PC-3 (cell line): ENCODE results near the gene TRDN. TPM values are rescaled to one million over a fixed set of nuclear protein-coding genes. Genes with fewer than 3 reads are reported as not detected.
"Not testable (repeated sequence)": the region's sequence is repeated elsewhere in the genome, so short reads cannot be mapped to it uniquely, and the experiment has no call there.

ENCODE experiments used
- ATAC-seq: fragments of 200-7000 bp; cut with Tn5 transposase; 2 replicates; pipeline ENCODE4 v1.9.1; 2020; ENCODE audit warnings: mild to moderate bottlenecking, moderate library complexity
- BruUV-seq: library from RNA; stranded (reverse); fragments of 400-500 nt; replicated peaks from 2 replicates; lab custom pipeline; 2021; lab: Mats Ljungman, UMichigan
- CTCF ChIA-PET: fragments of 300-600 bp; sonication (Branson Sonifier 250); formaldehyde crosslinking; loops from one replicate; lab custom pipeline; 2022; ENCODE audit warnings: antibody characterized with exemption; lab: Charles Lee
- POLR2A ChIA-PET: fragments of 300-600 bp; sonication (Branson Sonifier 250); formaldehyde crosslinking; loops from one replicate; lab custom pipeline; 2022; ENCODE audit warnings: antibody characterized with exemption; ENCODE audit not compliant: unreplicated experiment; lab: Charles Lee
- DNase-seq: peaks from one replicate; pipeline ENCODE4 v3.0.0-alpha.2; 2015
- H2AFZ ChIP-seq: fragments of 300-600 bp; sonication (generic); 2 replicates; pipeline ENCODE4 v1.6.0; 2016; ENCODE audit warnings: antibody characterized with exemption, low read length
- H3F3A ChIP-seq: fragments of 300-600 bp; sonication (generic); one replicate; pipeline ENCODE4 v1.6.0; 2017; ENCODE audit warnings: antibody characterized with exemption, low read length, control low read depth, mild to moderate bottlenecking; ENCODE audit not compliant: unreplicated experiment
- H3K27ac ChIP-seq: fragments of 300-600 bp; sonication (generic); 2 replicates; pipeline ENCODE4 v1.5.1; 2016; ENCODE audit warnings: mild to moderate bottlenecking, low read length
- H3K27me3 ChIP-seq: fragments of 300-600 bp; sonication (generic); 2 replicates; pipeline ENCODE4 v1.6.1; 2016; ENCODE audit warnings: low read length, mixed read lengths
- H3K36me3 ChIP-seq: fragments of 300-600 bp; sonication (generic); 2 replicates; pipeline ENCODE4 v1.6.1; 2016; ENCODE audit warnings: low read depth, mixed run types, low read length, mixed read lengths
- H3K4me1 ChIP-seq: fragments of 300-600 bp; sonication (generic); 2 replicates; pipeline ENCODE4 v1.5.1; 2016; ENCODE audit warnings: low read length; ENCODE audit not compliant: insufficient read depth
- H3K4me2 ChIP-seq: fragments of 300-600 bp; sonication (generic); 2 replicates; pipeline ENCODE4 v1.6.0; 2016; ENCODE audit warnings: low read length
- H3K4me3 ChIP-seq: fragments of 300-600 bp; sonication (generic); 2 replicates; pipeline ENCODE4 v1.5.1; 2016; ENCODE audit warnings: mild to moderate bottlenecking, low read length, mixed read lengths
- H3K79me2 ChIP-seq: fragments of 300-600 bp; sonication (generic); 2 replicates; pipeline ENCODE4 v1.6.1; 2017; ENCODE audit warnings: low read length, mixed read lengths
- H3K9ac ChIP-seq: fragments of 300-600 bp; sonication (generic); 2 replicates; pipeline ENCODE4 v1.6.0; 2016; ENCODE audit warnings: mild to moderate bottlenecking, low read length
- H3K9me2 ChIP-seq: fragments of 300-600 bp; sonication (generic); replicated peaks from 2 replicates; pipeline ENCODE4 v1.6.1; 2016; ENCODE audit warnings: mixed run types, low read length, mixed read lengths
- H3K9me3 ChIP-seq: fragments of 300-600 bp; sonication (generic); 2 replicates; pipeline ENCODE4 v1.6.1; 2016; ENCODE audit warnings: low read length, mixed read lengths
- H4K20me1 ChIP-seq: fragments of 300-600 bp; sonication (generic); 2 replicates; pipeline ENCODE4 v1.6.1; 2016; ENCODE audit warnings: low read length, mixed read lengths
- EZH2 ChIP-seq: fragments of 300-600 bp; sonication (generic); IDR thresholded peaks from one replicate; pipeline ENCODE4 v1.6.1; 2017; ENCODE audit warnings: antibody characterized with exemption, mild to moderate bottlenecking, low read length; ENCODE audit not compliant: unreplicated experiment
- EZH2phosphoT487 ChIP-seq: fragments of 300-600 bp; sonication (generic); IDR thresholded peaks from 2 replicates; pipeline ENCODE4 v1.6.1; 2018; ENCODE audit warnings: mild to moderate bottlenecking, antibody characterized with exemption, low read length, borderline replicate concordance
- intact Hi-C: fragments of 100-400 bp; cut with micrococcal nuclease; formaldehyde crosslinking; loops from 2 replicates; pipeline ENCODE4 v1.9.0; 2023
- total RNA-seq: library from RNA; depleted of rRNA; stranded (reverse); fragments of >200 nt; gene quantifications from 2 replicates; pipeline ENCODE4 v1.2.3, GENCODE V29; 2014
- TF ChIP-seq, protein P1 (sequence below): fragments of 300-600 bp; sonication (generic); conservative IDR thresholded peaks from 2 replicates; pipeline ENCODE4 v1.5.1; 2017; ENCODE audit warnings: antibody characterized with exemption, low read depth, mild to moderate bottlenecking, low read length

The TRDN gene
- total RNA-seq, 1 experiment from 2014 or later, result not detected

DNA sequence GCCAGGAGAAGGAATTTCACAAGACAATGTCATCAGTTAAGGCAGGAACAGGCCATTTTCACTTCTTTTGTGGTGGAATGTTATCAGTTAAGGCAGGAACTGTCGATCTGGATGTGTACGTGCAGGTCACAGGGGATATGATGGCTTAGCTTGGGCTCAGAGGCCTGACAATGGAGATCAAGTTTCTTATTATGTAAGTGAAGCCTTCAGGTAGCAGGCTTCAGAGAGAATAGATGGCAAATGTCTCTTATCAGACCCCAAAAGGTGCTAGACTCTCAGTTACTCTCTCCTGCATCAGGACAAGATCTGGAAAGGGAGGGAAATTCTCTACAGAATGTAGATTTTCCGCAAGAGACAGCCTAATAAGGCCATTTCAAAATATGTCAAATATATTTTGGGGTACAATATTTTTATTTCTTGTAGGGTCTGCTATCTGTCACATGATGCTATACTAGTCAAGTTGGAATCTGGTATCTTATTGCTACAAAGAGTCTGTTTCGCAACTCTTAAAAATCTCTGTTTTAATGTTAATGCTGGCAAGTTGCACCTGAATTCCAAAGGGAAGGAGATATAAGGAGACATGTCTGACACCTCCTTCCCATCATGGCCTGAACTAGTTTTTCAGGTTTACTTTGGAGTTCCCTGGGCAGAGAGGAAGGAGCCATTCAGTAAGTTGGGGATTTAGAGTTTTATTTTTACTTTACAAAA is 48.8 kb downstream of the TRDN start:
- Histone ChIP-seq H3F3A (no peaks in the 10 kb centered on the region), H3K9ac (no peak overlapping the region), H3K36me3 (no peaks in the 10 kb centered on the region), H3K79me2 (no peaks in the 10 kb centered on the region), H3K27ac (no peak overlapping the region), H2AFZ (no peak overlapping the region), H4K20me1 (no peaks in the 10 kb centered on the region), H3K27me3 (no peaks in the 10 kb centered on the region), H3K9me2 (no peaks in the 10 kb centered on the region), H3K4me3 (no peak overlapping the region), H3K9me3 (no peaks in the 10 kb centered on the region), H3K4me2 (no peak overlapping the region), H3K4me1 (no peaks in the 10 kb centered on the region)
- POLR2A ChIA-PET, result no interaction called here
- BruUV-seq, result no TSS peak
- intact Hi-C loops, result no loop called here
- CTCF ChIA-PET, result no interaction called here
- ATAC-seq (no peak), DNase-seq (no peak)
- TF ChIP-seq EZH2phosphoT487, result no peak
- TF ChIP-seq, protein P1, sequence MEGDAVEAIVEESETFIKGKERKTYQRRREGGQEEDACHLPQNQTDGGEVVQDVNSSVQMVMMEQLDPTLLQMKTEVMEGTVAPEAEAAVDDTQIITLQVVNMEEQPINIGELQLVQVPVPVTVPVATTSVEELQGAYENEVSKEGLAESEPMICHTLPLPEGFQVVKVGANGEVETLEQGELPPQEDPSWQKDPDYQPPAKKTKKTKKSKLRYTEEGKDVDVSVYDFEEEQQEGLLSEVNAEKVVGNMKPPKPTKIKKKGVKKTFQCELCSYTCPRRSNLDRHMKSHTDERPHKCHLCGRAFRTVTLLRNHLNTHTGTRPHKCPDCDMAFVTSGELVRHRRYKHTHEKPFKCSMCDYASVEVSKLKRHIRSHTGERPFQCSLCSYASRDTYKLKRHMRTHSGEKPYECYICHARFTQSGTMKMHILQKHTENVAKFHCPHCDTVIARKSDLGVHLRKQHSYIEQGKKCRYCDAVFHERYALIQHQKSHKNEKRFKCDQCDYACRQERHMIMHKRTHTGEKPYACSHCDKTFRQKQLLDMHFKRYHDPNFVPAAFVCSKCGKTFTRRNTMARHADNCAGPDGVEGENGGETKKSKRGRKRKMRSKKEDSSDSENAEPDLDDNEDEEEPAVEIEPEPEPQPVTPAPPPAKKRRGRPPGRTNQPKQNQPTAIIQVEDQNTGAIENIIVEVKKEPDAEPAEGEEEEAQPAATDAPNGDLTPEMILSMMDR, result no peak
- TF ChIP-seq EZH2, result no peak

DNA sequence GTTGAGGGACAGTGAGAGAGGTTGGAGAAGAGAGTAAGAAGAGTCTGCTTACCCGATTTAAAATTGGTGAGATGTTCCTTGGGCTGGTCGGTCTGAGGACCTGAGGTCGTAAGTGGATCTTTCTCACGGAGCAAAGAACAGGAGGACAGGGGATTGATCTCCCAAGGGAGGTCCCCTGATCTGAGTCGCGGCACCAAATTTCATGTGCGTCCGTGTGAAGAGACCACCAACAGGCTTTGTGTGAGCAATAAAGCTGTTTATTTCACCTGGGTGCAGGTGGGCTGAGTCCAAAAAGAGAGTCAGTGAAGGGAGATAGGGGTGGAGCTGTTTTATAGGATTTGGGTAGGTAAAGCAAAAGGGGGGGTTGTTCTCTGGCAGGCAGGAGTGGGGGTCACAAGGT is 49.3 kb downstream of the TRDN start:
- H3K27ac ChIP-seq, H3K9me2 ChIP-seq, H3K9me3 ChIP-seq, ATAC-seq, H4K20me1 ChIP-seq, BruUV-seq, H3K79me2 ChIP-seq, H3K4me1 ChIP-seq, POLR2A ChIA-PET, H3K4me3 ChIP-seq, CTCF ChIA-PET, H3K9ac ChIP-seq, H3K27me3 ChIP-seq, H2AFZ ChIP-seq, H3F3A ChIP-seq, H3K4me2 ChIP-seq, H3K36me3 ChIP-seq, intact Hi-C loops, DNase-seq: not testable (repeated sequence)

DNA sequence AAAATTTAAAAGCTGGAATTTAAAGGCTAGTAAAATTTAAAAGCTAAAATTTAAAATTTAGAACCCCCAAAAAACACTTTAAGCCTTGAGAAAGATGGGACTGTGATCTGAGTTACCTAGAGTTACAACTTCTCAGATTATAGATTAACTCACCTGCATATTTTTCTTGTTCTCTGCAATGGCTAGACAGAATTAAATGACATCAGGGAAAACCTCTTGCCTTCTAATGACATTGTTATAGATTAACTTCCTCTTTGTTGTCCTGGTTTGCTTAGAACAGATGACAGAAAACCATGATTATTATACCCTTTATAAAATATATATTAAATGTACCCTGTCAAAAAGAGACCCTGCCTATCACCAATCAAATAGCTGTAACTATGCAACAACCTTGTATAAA is 56.4 kb downstream of the TRDN start:
- no peak overlapping the region for H2AFZ ChIP-seq
- H3K79me2 ChIP-seq, result no peaks in the 10 kb centered on the region
- H3K36me3 ChIP-seq, result no peaks in the 10 kb centered on the region
- no peak overlapping the region for H3K9ac ChIP-seq
- no peaks in the 10 kb centered on the region for H3F3A ChIP-seq
- no peaks in the 10 kb centered on the region for H3K27me3 ChIP-seq
- POLR2A ChIA-PET, result no interaction called here
- CTCF ChIA-PET, result no interaction called here
- no peaks in the 10 kb centered on the region for H3K4me1 ChIP-seq
- DNase-seq (no peak), ATAC-seq (no peak)
- no peak overlapping the region for H3K4me2 ChIP-seq
- BruUV-seq, result no TSS peak
- no peaks in the 10 kb centered on the region for H3K9me3 ChIP-seq
- intact Hi-C loops, result no loop called here
- H3K9me2 ChIP-seq, result no peaks in the 10 kb centered on the region
- no peak for TF ChIP-seq EZH2
- TF ChIP-seq EZH2phosphoT487, result no peak
- TF ChIP-seq, protein P1, result no peak
- H3K4me3 ChIP-seq, result no peak overlapping the region
- no peak overlapping the region for H3K27ac ChIP-seq
- no peaks in the 10 kb centered on the region for H4K20me1 ChIP-seq
